Measurements from ENCODE around the gene RAPGEF2.
"Not testable (repeated sequence)": the region's sequence is repeated elsewhere in the genome, so short reads cannot be mapped to it uniquely, and the experiment has no call there.

RAPGEF2 gene

GRCh38 chr4:159178979-159179969, 76.4 kb downstream of the RAPGEF2 start:
- TF ChIP-seq ZC3H10 (CRISPR knock-in tag; IDR thresholded peaks at IDR 0.05) (no peak), ARNTL (CRISPR knock-in tag; IDR thresholded peaks at IDR 0.05; ENCODE audit: borderline replicate concordance, low read depth) (no peak), TCF4 (CRISPR knock-in tag; IDR thresholded peaks at IDR 0.05; ENCODE audit: borderline replicate concordance) (no peak), TOX (CRISPR knock-in tag; IDR thresholded peaks at IDR 0.05; ENCODE audit: borderline replicate concordance) (no peak), RARB (CRISPR knock-in tag; IDR thresholded peaks at IDR 0.05) (no peak), ZFP30 (CRISPR knock-in tag; IDR thresholded peaks at IDR 0.05) (no peak), ESRRG (CRISPR knock-in tag; IDR thresholded peaks at IDR 0.05) (no peak), PPARA (CRISPR knock-in tag; IDR thresholded peaks at IDR 0.05; ENCODE audit: borderline replicate concordance) (no peak)
- no peak for ATAC-seq

GRCh38 chr4:159183885-159184605, 81.2 kb downstream of the RAPGEF2 start:
- not testable (repeated sequence) for ATAC-seq

DNA sequence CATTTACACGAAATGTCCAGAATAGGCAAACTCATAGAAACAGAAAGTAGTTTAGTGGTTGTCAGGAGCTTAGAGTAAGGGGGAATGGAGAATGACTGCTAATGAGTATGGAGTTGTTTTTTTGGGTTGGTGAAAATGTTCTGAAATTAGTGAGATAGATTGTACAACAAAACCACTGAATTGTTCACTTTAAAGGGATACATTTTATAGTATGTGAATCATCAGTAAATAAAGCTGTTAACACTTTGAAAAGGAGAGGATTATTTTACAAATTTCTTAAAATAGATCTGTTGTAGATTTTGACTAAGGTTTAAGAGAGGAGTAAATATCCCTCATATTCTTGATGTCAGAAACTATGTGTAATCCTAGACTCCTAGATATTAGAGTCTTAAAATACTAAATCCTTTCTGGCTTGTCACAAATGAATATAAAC, 82.7 kb downstream of the RAPGEF2 start:
- TF ChIP-seq ZFP3 (CRISPR knock-in tag; IDR thresholded peaks at IDR 0.05) (no peak), PATZ1 (CRISPR knock-in tag; IDR thresholded peaks at IDR 0.05; ENCODE audit: borderline replicate concordance) (no peak)
- ATAC-seq, result no peak

- no peak for ATAC-seq
- no peak for TF ChIP-seq CSDC2 (CRISPR knock-in tag; IDR thresholded peaks at IDR 0.05)
- TF ChIP-seq ZNF70 (CRISPR knock-in tag; IDR thresholded peaks at IDR 0.05), result no peak
- TF ChIP-seq, protein P1, sequence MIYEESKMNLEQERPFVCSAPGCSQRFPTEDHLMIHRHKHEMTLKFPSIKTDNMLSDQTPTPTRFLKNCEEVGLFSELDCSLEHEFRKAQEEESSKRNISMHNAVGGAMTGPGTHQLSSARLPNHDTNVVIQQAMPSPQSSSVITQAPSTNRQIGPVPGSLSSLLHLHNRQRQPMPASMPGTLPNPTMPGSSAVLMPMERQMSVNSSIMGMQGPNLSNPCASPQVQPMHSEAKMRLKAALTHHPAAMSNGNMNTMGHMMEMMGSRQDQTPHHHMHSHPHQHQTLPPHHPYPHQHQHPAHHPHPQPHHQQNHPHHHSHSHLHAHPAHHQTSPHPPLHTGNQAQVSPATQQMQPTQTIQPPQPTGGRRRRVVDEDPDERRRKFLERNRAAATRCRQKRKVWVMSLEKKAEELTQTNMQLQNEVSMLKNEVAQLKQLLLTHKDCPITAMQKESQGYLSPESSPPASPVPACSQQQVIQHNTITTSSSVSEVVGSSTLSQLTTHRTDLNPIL (CRISPR knock-in tag; IDR thresholded peaks at IDR 0.05; ENCODE audit: low read depth), result no peak
- no peak for TF ChIP-seq PPARA (CRISPR knock-in tag; IDR thresholded peaks at IDR 0.05; ENCODE audit: borderline replicate concordance)
- TF ChIP-seq ESRRG (CRISPR knock-in tag; IDR thresholded peaks at IDR 0.05), result no peak
- no peak for TF ChIP-seq ZNF565 (CRISPR knock-in tag; conservative IDR thresholded peaks at IDR 0.05; ENCODE audit: low read depth)
- no peak for TF ChIP-seq ZNF8 (CRISPR knock-in tag; IDR thresholded peaks at IDR 0.05)
- no peak for TF ChIP-seq RARB (CRISPR knock-in tag; IDR thresholded peaks at IDR 0.05)
- TF ChIP-seq TCF4 (CRISPR knock-in tag; IDR thresholded peaks at IDR 0.05; ENCODE audit: borderline replicate concordance), result no peak
- no peak for TF ChIP-seq SNAI2 (CRISPR knock-in tag; IDR thresholded peaks at IDR 0.05)
- no peak for TF ChIP-seq ISL1 (CRISPR knock-in tag; IDR thresholded peaks at IDR 0.05)
Observed at GRCh38 chr4:159188646-159189045, 85.8 kb downstream of the RAPGEF2 start.

DNA sequence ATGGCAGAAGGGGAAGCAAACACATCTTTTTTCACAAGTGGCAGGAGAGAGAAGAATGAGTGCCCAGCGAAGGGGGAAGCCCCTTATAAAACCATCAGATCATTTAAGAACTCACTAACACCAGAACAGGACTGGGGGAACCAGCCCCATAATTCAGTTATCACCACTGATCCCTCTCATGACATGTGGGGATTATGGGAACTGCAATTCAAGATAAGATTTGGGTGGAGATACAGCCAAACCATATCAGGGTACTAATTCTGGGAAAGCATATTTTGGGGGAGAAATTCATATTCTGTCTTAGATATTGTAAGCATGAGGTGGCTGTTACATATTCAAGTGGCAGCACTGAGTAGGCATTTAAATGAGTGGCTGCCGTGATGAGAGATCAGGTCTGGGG, 87.8 kb downstream of the RAPGEF2 start:
- TF ChIP-seq, protein P2, sequence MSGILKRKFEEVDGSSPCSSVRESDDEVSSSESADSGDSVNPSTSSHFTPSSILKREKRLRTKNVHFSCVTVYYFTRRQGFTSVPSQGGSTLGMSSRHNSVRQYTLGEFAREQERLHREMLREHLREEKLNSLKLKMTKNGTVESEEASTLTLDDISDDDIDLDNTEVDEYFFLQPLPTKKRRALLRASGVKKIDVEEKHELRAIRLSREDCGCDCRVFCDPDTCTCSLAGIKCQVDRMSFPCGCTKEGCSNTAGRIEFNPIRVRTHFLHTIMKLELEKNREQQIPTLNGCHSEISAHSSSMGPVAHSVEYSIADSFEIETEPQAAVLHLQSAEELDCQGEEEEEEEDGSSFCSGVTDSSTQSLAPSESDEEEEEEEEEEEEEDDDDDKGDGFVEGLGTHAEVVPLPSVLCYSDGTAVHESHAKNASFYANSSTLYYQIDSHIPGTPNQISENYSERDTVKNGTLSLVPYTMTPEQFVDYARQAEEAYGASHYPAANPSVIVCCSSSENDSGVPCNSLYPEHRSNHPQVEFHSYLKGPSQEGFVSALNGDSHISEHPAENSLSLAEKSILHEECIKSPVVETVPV (CRISPR knock-in tag; IDR thresholded peaks at IDR 0.05), result no peak
- no peak for TF ChIP-seq ZFP30 (CRISPR knock-in tag; IDR thresholded peaks at IDR 0.05)
- no peak for TF ChIP-seq ARNTL (CRISPR knock-in tag; IDR thresholded peaks at IDR 0.05; ENCODE audit: borderline replicate concordance, low read depth)
- TF ChIP-seq GLIS3 (CRISPR knock-in tag; IDR thresholded peaks at IDR 0.05), result no peak
- TF ChIP-seq ISL1 (CRISPR knock-in tag; IDR thresholded peaks at IDR 0.05), result no peak
- no peak for TF ChIP-seq PATZ1 (CRISPR knock-in tag; IDR thresholded peaks at IDR 0.05; ENCODE audit: borderline replicate concordance)
- ATAC-seq, result no peak
